T-cell (primary cell): ENCODE measurements around the gene PPFIA4. TPM values are rescaled to one million over a fixed set of nuclear protein-coding genes. Genes with fewer than 3 reads are reported as not detected.
A peak's percentile ranks its signal among the peaks of the same experiment; 100 is the strongest.

Experiments
- ATAC-seq, 4 experiments: fragments of 200-7000 bp in 3 of 4; fragments of 150-1000 bp in 1 of 4; cut with Tn5 transposase; replicated peaks in 1 of 4; 1 replicate in 3 of 4; 2 replicates in 1 of 4; pipeline ENCODE4 v1.10.0; 2021; ENCODE audit warnings: moderate library complexity in 3 of 4, mild to moderate bottlenecking in 2 of 4, moderate number of reproducible peaks in 1 of 4
- CTCF ChIA-PET, 2 donors: fragments of 300-600 bp; sonication (Branson Sonifier 250); formaldehyde crosslinking; loops; one replicate each; lab custom pipeline; 2022; ENCODE audit warnings: antibody characterized with exemption in 2 of 2; lab: Charles Lee
- POLR2A ChIA-PET, 2 donors: fragments of 300-600 bp; sonication (Branson Sonifier 250); formaldehyde crosslinking; loops; one replicate each; lab custom pipeline; 2022; ENCODE audit warnings: antibody characterized with exemption in 2 of 2; lab: Charles Lee
- DNase-seq, 35 experiments: peaks; one replicate each; pipeline versions ENCODE4 v3.0.0 to v3.0.0-alpha.2; 2013 to 2023
- H3K27ac ChIP-seq: one replicate; pipeline ENCODE4 v1.5.1; 2013; ENCODE audit warnings: low read length
- H3K27me3 ChIP-seq, 2 experiments: replicated peaks in 1 of 2; 1 replicate in 1 of 2; 2 replicates in 1 of 2; pipeline versions ENCODE4 v1.6.1 to v1.7.0; 2013; ENCODE audit warnings: low read length in 1 of 2, mixed read lengths in 1 of 2; ENCODE audit not compliant: control insufficient read depth in 2 of 2, insufficient read depth in 2 of 2; ENCODE audit errors: extremely low read depth in 1 of 2
- H3K36me3 ChIP-seq, 2 donors: 1 replicate in 1 of 2; 2 replicates in 1 of 2; pipeline versions ENCODE4 v1.6.1 to v1.7.0; 2013; ENCODE audit warnings: low read length in 1 of 2; ENCODE audit not compliant: control insufficient read depth in 2 of 2, insufficient read depth in 1 of 2; ENCODE audit errors: extremely low read depth in 1 of 2
- H3K4me1 ChIP-seq, 2 experiments: 1 replicate in 1 of 2; 2 replicates in 1 of 2; pipeline versions ENCODE4 v1.6.1 to v1.7.0; 2013; ENCODE audit warnings: low read length in 2 of 2, mixed read lengths in 1 of 2; ENCODE audit not compliant: insufficient read depth in 2 of 2, control insufficient read depth in 1 of 2; ENCODE audit errors: extremely low read depth in 1 of 2
- H3K4me3 ChIP-seq, 2 donors: 1 replicate in 1 of 2; 2 replicates in 1 of 2; pipeline versions ENCODE4 v1.5.1 to v1.7.0; 2013; ENCODE audit warnings: mild to moderate bottlenecking in 2 of 2, low read length in 1 of 2, moderate library complexity in 1 of 2; ENCODE audit not compliant: control insufficient read depth in 1 of 2; ENCODE audit errors: extremely low read depth in 1 of 2
- H3K9me3 ChIP-seq: 2 replicates; pipeline ENCODE4 v1.7.0; 2013
- H3K27ac Mint-ChIP-seq, 2 donors: one replicate each; pipeline ENCODE4 v1.8.0; 2020 to 2021; ENCODE audit warnings: mild to moderate bottlenecking in 2 of 2, mixed read lengths in 2 of 2
- H3K27me3 Mint-ChIP-seq, 2 donors: one replicate each; pipeline ENCODE4 v1.8.0; 2021 to 2022; ENCODE audit warnings: mixed read lengths in 2 of 2
- H3K36me3 Mint-ChIP-seq: one replicate; pipeline ENCODE4 v1.8.0; 2021; ENCODE audit warnings: mixed read lengths
- H3K4me1 Mint-ChIP-seq, 3 donors: one replicate each; pipeline ENCODE4 v1.8.0; 2020 to 2022; ENCODE audit warnings: mixed read lengths in 3 of 3, mild to moderate bottlenecking in 1 of 3
- H3K4me3 Mint-ChIP-seq, 3 donors: one replicate each; pipeline ENCODE4 v1.8.0; 2020 to 2022; ENCODE audit warnings: mild to moderate bottlenecking in 3 of 3, mixed read lengths in 3 of 3, moderate library complexity in 3 of 3
- H3K9me3 Mint-ChIP-seq, 3 donors: one replicate each; pipeline ENCODE4 v1.8.0; 2020 to 2022; ENCODE audit warnings: mixed read lengths in 3 of 3
- WGBS: methylation state at CpG from one replicate; pipeline ENCODE4 v1.1.5; 2013; ENCODE audit warnings: missing lambda C conversion rate; ENCODE audit not compliant: insufficient coverage; 5-methylcytosine and 5-hydroxymethylcytosine counted together
- total RNA-seq, 35 experiments: library from RNA in 6 of 35; stranded (reverse) in 6 of 35; fragments of 120-200 nt in 1 of 35; gene quantifications; one replicate each; pipeline versions ENCODE4 v1.2.1 to v1.2.4 and lab custom pipeline; 2013 to 2026

PPFIA4 gene
- total RNA-seq, 5 donors from 2014 or later (not counting 1 experiment from before 2014, with no cell fraction given): 0.66 to 2.0 (median 1.7) TPM

GRCh38 chr1:203104789-203105390 is 78.6 kb downstream of the PPFIA4 start:
- no peak overlapping the region for H3K4me3 Mint-ChIP-seq
- CTCF ChIA-PET: no interaction called here
- POLR2A ChIA-PET: no interaction called here
- no peak overlapping the region for H3K4me3 ChIP-seq
- no peaks in the 10 kb centered on the region for H3K36me3 ChIP-seq
- H3K27ac Mint-ChIP-seq: no peak overlapping the region
- DNase-seq: no peak
- H3K36me3 Mint-ChIP-seq: no peaks in the 10 kb centered on the region
- no peaks in the 10 kb centered on the region for H3K4me1 ChIP-seq
- H3K27ac ChIP-seq: no peak overlapping the region
- ATAC-seq: no peak
- no peaks in the 10 kb centered on the region for H3K9me3 ChIP-seq
- H3K4me1 Mint-ChIP-seq: no peaks in the 10 kb centered on the region
- peaks cover 0 to 9% (median 0%) of the 10 kb centered on the region in 3 donors for H3K9me3 Mint-ChIP-seq
- peaks cover 0 to 6% of the 10 kb centered on the region in 2 experiments for H3K27me3 ChIP-seq
- H3K27me3 Mint-ChIP-seq: peaks cover 45 to 47% of the 10 kb centered on the region in 2 donors

GRCh38 chr1:203112475-203112874 is 86.2 kb downstream of the PPFIA4 start:
- H3K36me3 Mint-ChIP-seq: no peaks in the 10 kb centered on the region
- peaks cover 35 to 40% of the 10 kb centered on the region in 2 donors for H3K27me3 Mint-ChIP-seq
- POLR2A ChIA-PET: no interaction called here
- Histone ChIP-seq H3K4me3 (no peak overlapping the region), H3K27me3 (peaks cover 2 to 13% of the 10 kb centered on the region in 2 experiments), H3K4me1 (no peaks in the 10 kb centered on the region), H3K36me3 (no peaks in the 10 kb centered on the region), H3K27ac (no peak overlapping the region), H3K9me3 (no peaks in the 10 kb centered on the region)
- CTCF ChIA-PET: no interaction called here
- WGBS: 80% methylated on average over 1 of the region's 2 CpGs
- DNase-seq: no peak
- no peaks in the 10 kb centered on the region for H3K4me1 Mint-ChIP-seq
- no peak overlapping the region for H3K27ac Mint-ChIP-seq
- ATAC-seq: no peak
- H3K9me3 Mint-ChIP-seq: no peaks in the 10 kb centered on the region
- H3K4me3 Mint-ChIP-seq: no peak overlapping the region

GRCh38 chr1:203113308-203113707 is 87.0 kb downstream of the PPFIA4 start:
- H3K4me3 Mint-ChIP-seq: no peak overlapping the region
- H3K27ac Mint-ChIP-seq: no peak overlapping the region
- peaks cover 0 to 4% (median 0%) of the 10 kb centered on the region in 3 donors for H3K4me1 Mint-ChIP-seq
- POLR2A ChIA-PET: no interaction called here
- H3K9me3 ChIP-seq: no peaks in the 10 kb centered on the region
- no peaks in the 10 kb centered on the region for H3K4me1 ChIP-seq
- no peaks in the 10 kb centered on the region for H3K9me3 Mint-ChIP-seq
- H3K4me3 ChIP-seq: no peak overlapping the region
- H3K36me3 Mint-ChIP-seq: no peaks in the 10 kb centered on the region
- H3K27me3 ChIP-seq: peaks cover 4 to 21% of the 10 kb centered on the region in 2 experiments
- H3K27me3 Mint-ChIP-seq: peaks cover 36 to 38% of the 10 kb centered on the region in 2 donors
- ATAC-seq (no peak), DNase-seq (no peak)
- CTCF ChIA-PET: no interaction called here
- no peaks in the 10 kb centered on the region for H3K36me3 ChIP-seq
- WGBS: 100% methylated on average over 2 of the region's 4 CpGs
- H3K27ac ChIP-seq: no peak overlapping the region

GRCh38 chr1:203114202-203114601 is 87.9 kb downstream of the PPFIA4 start:
- peaks cover 10 to 30% of the 10 kb centered on the region in 2 experiments for H3K27me3 ChIP-seq
- no peak for ATAC-seq
- 74% methylated on average over 5 of the region's 7 CpGs for WGBS
- Mint-ChIP-seq H3K4me1 (peaks cover 0 to 5% (median 0%) of the 10 kb centered on the region in 3 donors), H3K9me3 (no peaks in the 10 kb centered on the region), H3K4me3 (no peak overlapping the region), H3K27ac (no peak overlapping the region), H3K36me3 (no peaks in the 10 kb centered on the region), H3K27me3 (peaks cover 31 to 37% of the 10 kb centered on the region in 2 donors)
- no peaks in the 10 kb centered on the region for H3K9me3 ChIP-seq
- H3K4me3 ChIP-seq: no peak overlapping the region
- ChIA-PET CTCF (interaction anchor here in 1 of 2 donors (0.5 kb wide), 1 partner anchor 19 kb away, joined by 5 read pairs; no protein-coding TSS in a partner anchor), POLR2A (no interaction called here)
- H3K36me3 ChIP-seq: no peaks in the 10 kb centered on the region
- no peak overlapping the region for H3K27ac ChIP-seq
- H3K4me1 ChIP-seq: no peaks in the 10 kb centered on the region
- DNase-seq: no peak

- Mint-ChIP-seq H3K27me3 (peaks cover 35 to 47% of the 10 kb centered on the region in 2 donors), H3K9me3 (no peaks in the 10 kb centered on the region), H3K27ac (no peak overlapping the region), H3K36me3 (no peaks in the 10 kb centered on the region), H3K4me1 (peaks cover 0 to 5% (median 0%) of the 10 kb centered on the region in 3 donors), H3K4me3 (no peak overlapping the region)
- Histone ChIP-seq H3K4me3 (no peak overlapping the region), H3K27me3 (peaks cover 10 to 40% of the 10 kb centered on the region in 2 experiments), H3K27ac (no peak overlapping the region), H3K4me1 (no peaks in the 10 kb centered on the region), H3K9me3 (no peaks in the 10 kb centered on the region), H3K36me3 (no peaks in the 10 kb centered on the region)
- WGBS: 49% methylated on average over 5 of the region's 10 CpGs
- ATAC-seq (no peak), DNase-seq (no peak)
- POLR2A ChIA-PET: no interaction called here
- CTCF ChIA-PET: no interaction called here
These were observed 90.0 kb downstream of the PPFIA4 start for GRCh38 chr1:203116091-203116820.

- ChIA-PET POLR2A (no interaction called here), CTCF (interaction anchor here in 1 of 2 donors (1.2 kb wide), 1 partner anchor 98 kb away, joined by 3 read pairs; no protein-coding TSS in a partner anchor)
- H3K27ac Mint-ChIP-seq: no peak overlapping the region
- no peak overlapping the region for H3K4me3 ChIP-seq
- WGBS: 35% methylated on average over 20 of the region's 35 CpGs
- H3K36me3 ChIP-seq: no peaks in the 10 kb centered on the region
- H3K4me3 Mint-ChIP-seq: no peak overlapping the region
- no peaks in the 10 kb centered on the region for H3K36me3 Mint-ChIP-seq
- no peaks in the 10 kb centered on the region for H3K9me3 Mint-ChIP-seq
- peaks cover 44 to 60% of the 10 kb centered on the region in 2 donors for H3K27me3 Mint-ChIP-seq
- H3K4me1 ChIP-seq: no peaks in the 10 kb centered on the region
- peaks cover 3 to 5% (median 4%) of the 10 kb centered on the region in 3 donors for H3K4me1 Mint-ChIP-seq
- peak in 1 of 4 experiments; percentile 44 for ATAC-seq
- DNase-seq: peak in 6 of 35 experiments; percentile 8 to 22 (median 16)
- H3K27me3 ChIP-seq: peaks cover 10 to 51% of the 10 kb centered on the region in 2 experiments
- no peak overlapping the region for H3K27ac ChIP-seq
- no peaks in the 10 kb centered on the region for H3K9me3 ChIP-seq
These were observed 91.6 kb downstream of the PPFIA4 start for GRCh38 chr1:203117611-203118575.
